Panc1 (cell line): ENCODE measurements around the gene AKAP7.

Source experiments
- POLR2AphosphoS5 ChIP-seq: IDR thresholded peaks from 2 replicates; pipeline ENCODE4 v1.6.1; 2012; ENCODE audit warnings: mild to moderate bottlenecking, low read depth, low read length, moderate library complexity
- SIN3A ChIP-seq: IDR thresholded peaks from 2 replicates; pipeline ENCODE4 v1.6.1; 2012; ENCODE audit warnings: low read depth, mild to moderate bottlenecking, low read length, moderate library complexity, borderline replicate concordance; ENCODE audit not compliant: insufficient read depth
- TF ChIP-seq, protein P1 (sequence below): fragments of 450-650 bp; IDR thresholded peaks from 2 replicates; pipeline ENCODE4 v1.5.1; 2017; ENCODE audit warnings: mild to moderate bottlenecking
- TF ChIP-seq, protein P2 (sequence below), 2 experiments: IDR thresholded peaks; 2 replicates each; pipeline ENCODE4 v1.6.1; 2011 to 2012; ENCODE audit warnings: low read depth in 2 of 2, control low read depth in 1 of 2, low read length in 1 of 2, mild to moderate bottlenecking in 1 of 2, moderate library complexity in 1 of 2; ENCODE audit not compliant: insufficient read depth in 1 of 2

DNA sequence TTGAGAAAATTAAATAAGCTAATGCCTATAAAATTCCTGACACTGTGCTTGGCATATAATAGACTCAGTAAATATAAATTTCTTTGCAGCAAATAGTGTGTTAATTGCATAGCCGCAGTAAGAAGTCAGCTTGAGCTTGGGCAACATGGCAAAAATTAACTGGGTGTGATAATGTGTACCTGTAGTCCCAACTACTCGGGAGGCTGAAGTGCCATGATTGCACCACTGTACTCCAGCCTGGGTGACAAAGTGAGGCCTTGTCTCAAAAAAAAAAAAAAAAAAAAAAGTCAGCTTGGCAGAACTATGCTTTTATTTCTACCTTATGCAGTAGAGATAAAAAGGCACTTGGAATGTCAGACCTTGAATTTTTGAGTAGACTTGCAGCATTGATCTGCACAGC, 121.8 kb downstream of the AKAP7 start:
- no peak for TF ChIP-seq SIN3A
- TF ChIP-seq, protein P1, sequence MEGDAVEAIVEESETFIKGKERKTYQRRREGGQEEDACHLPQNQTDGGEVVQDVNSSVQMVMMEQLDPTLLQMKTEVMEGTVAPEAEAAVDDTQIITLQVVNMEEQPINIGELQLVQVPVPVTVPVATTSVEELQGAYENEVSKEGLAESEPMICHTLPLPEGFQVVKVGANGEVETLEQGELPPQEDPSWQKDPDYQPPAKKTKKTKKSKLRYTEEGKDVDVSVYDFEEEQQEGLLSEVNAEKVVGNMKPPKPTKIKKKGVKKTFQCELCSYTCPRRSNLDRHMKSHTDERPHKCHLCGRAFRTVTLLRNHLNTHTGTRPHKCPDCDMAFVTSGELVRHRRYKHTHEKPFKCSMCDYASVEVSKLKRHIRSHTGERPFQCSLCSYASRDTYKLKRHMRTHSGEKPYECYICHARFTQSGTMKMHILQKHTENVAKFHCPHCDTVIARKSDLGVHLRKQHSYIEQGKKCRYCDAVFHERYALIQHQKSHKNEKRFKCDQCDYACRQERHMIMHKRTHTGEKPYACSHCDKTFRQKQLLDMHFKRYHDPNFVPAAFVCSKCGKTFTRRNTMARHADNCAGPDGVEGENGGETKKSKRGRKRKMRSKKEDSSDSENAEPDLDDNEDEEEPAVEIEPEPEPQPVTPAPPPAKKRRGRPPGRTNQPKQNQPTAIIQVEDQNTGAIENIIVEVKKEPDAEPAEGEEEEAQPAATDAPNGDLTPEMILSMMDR: no peak
- TF ChIP-seq, protein P2, sequence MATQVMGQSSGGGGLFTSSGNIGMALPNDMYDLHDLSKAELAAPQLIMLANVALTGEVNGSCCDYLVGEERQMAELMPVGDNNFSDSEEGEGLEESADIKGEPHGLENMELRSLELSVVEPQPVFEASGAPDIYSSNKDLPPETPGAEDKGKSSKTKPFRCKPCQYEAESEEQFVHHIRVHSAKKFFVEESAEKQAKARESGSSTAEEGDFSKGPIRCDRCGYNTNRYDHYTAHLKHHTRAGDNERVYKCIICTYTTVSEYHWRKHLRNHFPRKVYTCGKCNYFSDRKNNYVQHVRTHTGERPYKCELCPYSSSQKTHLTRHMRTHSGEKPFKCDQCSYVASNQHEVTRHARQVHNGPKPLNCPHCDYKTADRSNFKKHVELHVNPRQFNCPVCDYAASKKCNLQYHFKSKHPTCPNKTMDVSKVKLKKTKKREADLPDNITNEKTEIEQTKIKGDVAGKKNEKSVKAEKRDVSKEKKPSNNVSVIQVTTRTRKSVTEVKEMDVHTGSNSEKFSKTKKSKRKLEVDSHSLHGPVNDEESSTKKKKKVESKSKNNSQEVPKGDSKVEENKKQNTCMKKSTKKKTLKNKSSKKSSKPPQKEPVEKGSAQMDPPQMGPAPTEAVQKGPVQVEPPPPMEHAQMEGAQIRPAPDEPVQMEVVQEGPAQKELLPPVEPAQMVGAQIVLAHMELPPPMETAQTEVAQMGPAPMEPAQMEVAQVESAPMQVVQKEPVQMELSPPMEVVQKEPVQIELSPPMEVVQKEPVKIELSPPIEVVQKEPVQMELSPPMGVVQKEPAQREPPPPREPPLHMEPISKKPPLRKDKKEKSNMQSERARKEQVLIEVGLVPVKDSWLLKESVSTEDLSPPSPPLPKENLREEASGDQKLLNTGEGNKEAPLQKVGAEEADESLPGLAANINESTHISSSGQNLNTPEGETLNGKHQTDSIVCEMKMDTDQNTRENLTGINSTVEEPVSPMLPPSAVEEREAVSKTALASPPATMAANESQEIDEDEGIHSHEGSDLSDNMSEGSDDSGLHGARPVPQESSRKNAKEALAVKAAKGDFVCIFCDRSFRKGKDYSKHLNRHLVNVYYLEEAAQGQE (IDR thresholded peaks at IDR 0.05; ENCODE audit: insufficient read depth in 1 of 2, low read depth in 2 of 2, low read length in 1 of 2): no peak
- TF ChIP-seq POLR2AphosphoS5: no peak
